ENCODE measurements around the gene FAR2.
A peak's percentile ranks its signal among the peaks of the same experiment; 100 is the strongest.

The FAR2 gene

DNA sequence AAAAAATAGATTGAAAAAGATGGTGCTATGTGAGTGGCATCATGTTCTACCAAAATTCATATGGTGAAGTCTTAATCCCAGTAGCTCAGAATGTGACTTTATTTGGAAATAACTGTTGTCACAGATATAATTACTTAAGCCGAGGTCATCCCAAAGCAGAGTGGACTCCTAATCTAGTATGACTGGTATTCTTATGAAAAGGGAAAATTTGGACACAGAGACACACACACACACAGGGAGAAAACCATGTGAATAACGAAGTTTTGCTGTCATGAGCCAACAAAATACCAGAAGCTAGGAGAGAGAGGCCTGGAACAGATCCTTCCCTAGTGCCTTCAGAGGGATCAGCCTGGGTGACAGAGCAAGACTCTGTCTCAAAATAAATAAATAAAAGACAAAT lies 62.6 kb downstream of the FAR2 start:
- TF ChIP-seq, protein P1, sequence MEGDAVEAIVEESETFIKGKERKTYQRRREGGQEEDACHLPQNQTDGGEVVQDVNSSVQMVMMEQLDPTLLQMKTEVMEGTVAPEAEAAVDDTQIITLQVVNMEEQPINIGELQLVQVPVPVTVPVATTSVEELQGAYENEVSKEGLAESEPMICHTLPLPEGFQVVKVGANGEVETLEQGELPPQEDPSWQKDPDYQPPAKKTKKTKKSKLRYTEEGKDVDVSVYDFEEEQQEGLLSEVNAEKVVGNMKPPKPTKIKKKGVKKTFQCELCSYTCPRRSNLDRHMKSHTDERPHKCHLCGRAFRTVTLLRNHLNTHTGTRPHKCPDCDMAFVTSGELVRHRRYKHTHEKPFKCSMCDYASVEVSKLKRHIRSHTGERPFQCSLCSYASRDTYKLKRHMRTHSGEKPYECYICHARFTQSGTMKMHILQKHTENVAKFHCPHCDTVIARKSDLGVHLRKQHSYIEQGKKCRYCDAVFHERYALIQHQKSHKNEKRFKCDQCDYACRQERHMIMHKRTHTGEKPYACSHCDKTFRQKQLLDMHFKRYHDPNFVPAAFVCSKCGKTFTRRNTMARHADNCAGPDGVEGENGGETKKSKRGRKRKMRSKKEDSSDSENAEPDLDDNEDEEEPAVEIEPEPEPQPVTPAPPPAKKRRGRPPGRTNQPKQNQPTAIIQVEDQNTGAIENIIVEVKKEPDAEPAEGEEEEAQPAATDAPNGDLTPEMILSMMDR (IDR thresholded peaks at IDR 0.05) = no peak
- Histone ChIP-seq H3K27ac (peak overlapping the region; percentile 83), H3K4me1 (ENCODE audit: control insufficient read depth in 1 of 2, insufficient read depth in 1 of 2, low read depth in 1 of 2, low read length in 1 of 2) (peaks cover 76 to 86% of the 10 kb centered on the region in 2 experiments), H3K4me3 (ENCODE audit: low read depth in 1 of 2, low read length in 1 of 2) (no peak overlapping the region), H3K36me3 (no peaks in the 10 kb centered on the region), H3K27me3 (no peaks in the 10 kb centered on the region), H3K9me3 (no peaks in the 10 kb centered on the region)

- Histone ChIP-seq H3K9me3 (no peaks in the 10 kb centered on the region), H3K27ac (no peak overlapping the region), H3K27me3 (no peaks in the 10 kb centered on the region), H3K4me3 (ENCODE audit: low read depth in 1 of 2, low read length in 1 of 2) (no peak overlapping the region), H3K4me1 (ENCODE audit: control insufficient read depth in 1 of 2, insufficient read depth in 1 of 2, low read depth in 1 of 2, low read length in 1 of 2) (peaks cover 76 to 85% of the 10 kb centered on the region in 2 experiments), H3K36me3 (no peaks in the 10 kb centered on the region)
- TF ChIP-seq, protein P1 (IDR thresholded peaks at IDR 0.05) = no peak
Measured at GRCh38 chr12:29212682-29213403, 63.8 kb downstream of the FAR2 start.

DNA sequence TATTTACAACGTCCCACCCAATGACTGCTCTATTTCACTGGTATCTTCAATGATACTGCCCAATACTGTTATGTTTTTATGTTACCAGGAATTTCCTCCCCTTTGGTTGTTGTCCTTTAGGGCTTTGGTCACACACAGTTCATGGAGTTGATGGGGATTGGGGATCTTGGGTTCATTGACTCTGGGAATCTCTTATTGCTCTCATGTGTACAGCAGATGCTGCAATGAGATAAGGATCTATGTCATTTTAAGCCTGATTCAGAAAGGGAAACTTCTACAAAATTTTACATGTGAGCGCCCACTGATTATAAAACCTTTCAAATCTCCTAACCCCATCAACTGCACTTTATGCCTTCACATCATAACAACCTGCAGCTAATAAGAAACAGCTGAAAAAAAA lies 67.2 kb downstream of the FAR2 start:
- Histone ChIP-seq H3K36me3 (no peaks in the 10 kb centered on the region), H3K4me3 (ENCODE audit: low read depth in 1 of 2, low read length in 1 of 2) (no peak overlapping the region), H3K4me1 (ENCODE audit: control insufficient read depth in 1 of 2, insufficient read depth in 1 of 2, low read depth in 1 of 2, low read length in 1 of 2) (peaks cover 53 to 56% of the 10 kb centered on the region in 2 experiments), H3K27ac (peak overlapping the region; percentile 64), H3K9me3 (no peaks in the 10 kb centered on the region), H3K27me3 (no peaks in the 10 kb centered on the region)
- TF ChIP-seq, protein P1 (IDR thresholded peaks at IDR 0.05) = no peak

DNA sequence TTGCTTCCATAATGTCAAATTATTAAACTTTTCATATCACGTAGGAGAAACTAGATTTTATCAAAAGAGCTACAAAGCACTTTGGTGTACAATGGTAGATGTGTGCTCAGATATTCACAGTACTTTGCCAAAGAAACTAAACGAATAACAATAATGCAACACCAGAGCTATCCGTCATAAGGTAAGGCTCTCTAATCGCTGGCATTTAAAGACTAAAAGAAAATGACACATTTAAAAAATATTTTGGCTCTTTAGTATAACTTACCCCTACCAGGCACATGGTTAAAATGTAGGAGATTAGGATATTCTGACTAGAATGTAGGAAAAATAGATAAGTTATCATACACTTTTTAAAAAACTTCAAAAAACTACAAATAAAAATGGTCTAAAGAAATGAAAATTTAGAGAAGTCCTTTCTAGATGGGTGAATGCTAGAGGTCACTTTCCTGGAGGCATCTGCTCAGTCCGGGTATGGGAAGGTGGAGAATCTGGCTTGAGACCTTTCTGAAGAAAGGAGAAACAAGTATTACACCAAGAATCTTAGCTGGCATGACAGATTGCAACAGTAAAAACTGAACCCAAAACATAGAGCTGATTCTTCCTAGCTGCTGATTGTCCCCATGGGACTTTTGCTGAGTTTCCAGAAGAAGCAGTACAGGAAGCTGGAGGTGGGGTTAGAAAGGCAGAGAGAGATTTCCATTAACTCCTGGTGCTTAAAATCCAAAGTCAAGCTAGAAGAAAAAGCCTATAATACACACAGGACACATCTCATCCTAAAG lies 67.9 kb downstream of the FAR2 start:
- Histone ChIP-seq H3K36me3 (no peaks in the 10 kb centered on the region), H3K27me3 (no peaks in the 10 kb centered on the region), H3K9me3 (no peaks in the 10 kb centered on the region), H3K4me1 (ENCODE audit: control insufficient read depth in 1 of 2, insufficient read depth in 1 of 2, low read depth in 1 of 2, low read length in 1 of 2) (peaks cover 45 to 50% of the 10 kb centered on the region in 2 experiments), H3K27ac (peak overlapping the region; percentile 64), H3K4me3 (ENCODE audit: low read depth in 1 of 2, low read length in 1 of 2) (no peak overlapping the region)
- TF ChIP-seq, protein P1 (IDR thresholded peaks at IDR 0.05) = no peak

GRCh38 chr12:29220632-29221336 lies 71.7 kb downstream of the FAR2 start:
- Histone ChIP-seq H3K4me3 (ENCODE audit: low read depth in 1 of 2, low read length in 1 of 2) (no peak overlapping the region), H3K27ac (no peak overlapping the region), H3K27me3 (no peaks in the 10 kb centered on the region), H3K9me3 (no peaks in the 10 kb centered on the region), H3K36me3 (no peaks in the 10 kb centered on the region), H3K4me1 (ENCODE audit: control insufficient read depth in 1 of 2, insufficient read depth in 1 of 2, low read depth in 1 of 2, low read length in 1 of 2) (peaks cover 63 to 66% of the 10 kb centered on the region in 2 experiments)
- TF ChIP-seq, protein P1 (IDR thresholded peaks at IDR 0.05) = no peak

Measured in neutrophil (primary cell).